ENCODE results near the gene EID2.
A peak's percentile ranks its signal among the peaks of the same experiment; 100 is the strongest.

Gene EID2

GRCh38 chr19:39498798-39499642, 40.9 kb downstream of the EID2 start, which contains the start of gene DLL3:
Gene DLL3, plus strand, starts transcription at chr19:39498947. Its CDS starts 28 bp downstream, at chr19:39498975.
- Mint-ChIP-seq H3K9me3 (no peaks in the 10 kb centered on the region), H3K4me3 (peak within 1 kb of the TSS; percentile 80), H3K27me3 (peaks cover 26% of the 10 kb centered on the region), H3K4me1 (peaks cover 26% of the 10 kb centered on the region), H3K27ac (no peak within 1 kb of the TSS), H3K36me3 (no peaks in the 10 kb centered on the region)

- Mint-ChIP-seq H3K4me3 (peak overlapping the region; percentile 56), H3K27me3 (peaks cover 22% of the 10 kb centered on the region), H3K9me3 (no peaks in the 10 kb centered on the region), H3K36me3 (no peaks in the 10 kb centered on the region), H3K4me1 (peaks cover 18% of the 10 kb centered on the region), H3K27ac (no peak overlapping the region)
Observed at GRCh38 chr19:39497996-39498797, 41.8 kb downstream of the EID2 start.

- no peak overlapping the region for H3K4me3 Mint-ChIP-seq
- H3K27me3 Mint-ChIP-seq, result peaks cover 22% of the 10 kb centered on the region
- no peak overlapping the region for H3K27ac Mint-ChIP-seq
- peaks cover 16% of the 10 kb centered on the region for H3K4me1 Mint-ChIP-seq
- no peaks in the 10 kb centered on the region for H3K9me3 Mint-ChIP-seq
- peaks cover 2% of the 10 kb centered on the region for H3K36me3 Mint-ChIP-seq
Observed at GRCh38 chr19:39497701-39497995, 42.3 kb downstream of the EID2 start.

GRCh38 chr19:39496063-39496462, 43.9 kb downstream of the EID2 start:
- Mint-ChIP-seq H3K27me3 (peaks cover 20% of the 10 kb centered on the region), H3K9me3 (no peaks in the 10 kb centered on the region), H3K4me1 (peaks cover 16% of the 10 kb centered on the region), H3K36me3 (peaks cover 2% of the 10 kb centered on the region), H3K4me3 (no peak overlapping the region), H3K27ac (no peak overlapping the region)

- Mint-ChIP-seq H3K27me3 (peaks cover 10% of the 10 kb centered on the region), H3K27ac (no peak overlapping the region), H3K4me1 (peaks cover 13% of the 10 kb centered on the region), H3K36me3 (peaks cover 2% of the 10 kb centered on the region), H3K9me3 (no peaks in the 10 kb centered on the region), H3K4me3 (no peak overlapping the region)
Observed at GRCh38 chr19:39494661-39495060, 45.3 kb downstream of the EID2 start.

- no peaks in the 10 kb centered on the region for H3K9me3 Mint-ChIP-seq
- no peaks in the 10 kb centered on the region for H3K4me1 Mint-ChIP-seq
- H3K27me3 Mint-ChIP-seq, result no peaks in the 10 kb centered on the region
- no peak overlapping the region for H3K4me3 Mint-ChIP-seq
- peaks cover 7% of the 10 kb centered on the region for H3K36me3 Mint-ChIP-seq
- peak overlapping the region; percentile 25 for H3K27ac Mint-ChIP-seq
Observed at GRCh38 chr19:39492788-39493187, 47.2 kb downstream of the EID2 start.

GRCh38 chr19:39492225-39492624, 47.7 kb downstream of the EID2 start:
- Mint-ChIP-seq H3K4me1 (no peaks in the 10 kb centered on the region), H3K9me3 (no peaks in the 10 kb centered on the region), H3K27ac (no peak overlapping the region), H3K36me3 (peaks cover 7% of the 10 kb centered on the region), H3K27me3 (no peaks in the 10 kb centered on the region), H3K4me3 (no peak overlapping the region)

- no peaks in the 10 kb centered on the region for H3K27me3 Mint-ChIP-seq
- H3K36me3 Mint-ChIP-seq, result peaks cover 11% of the 10 kb centered on the region
- no peaks in the 10 kb centered on the region for H3K9me3 Mint-ChIP-seq
- H3K4me1 Mint-ChIP-seq, result peaks cover 7% of the 10 kb centered on the region
- H3K4me3 Mint-ChIP-seq, result no peak overlapping the region
- H3K27ac Mint-ChIP-seq, result no peak overlapping the region
Observed at GRCh38 chr19:39489756-39490155, 50.2 kb downstream of the EID2 start.
